Small intestine (tissue), 16 donors: ENCODE data around the gene OR1M1. TPM values are rescaled to one million over a fixed set of nuclear protein-coding genes. Genes with fewer than 3 reads are reported as not detected.

Experiments used
- DNase-seq, 2 donors: peaks; one replicate each; pipeline versions ENCODE4 v3.0.0 to v3.0.0-alpha.2; 2013
- FAIRE-seq: peaks from 2 replicates; lab custom pipeline; 2012; peaks lifted over from hg19 to GRCh38; lab: Jason Lieb, UNC
- H3K27ac ChIP-seq, 3 donors: one replicate each; pipeline ENCODE4 v1.5.1; 2013; ENCODE audit warnings: low read length in 2 of 3, mild to moderate bottlenecking in 2 of 3, control low read depth in 1 of 3, inconsistent platforms in 1 of 3, low read depth in 1 of 3, moderate library complexity in 1 of 3
- H3K27me3 ChIP-seq, 3 donors: one replicate each; pipeline ENCODE4 v1.6.1; 2013; ENCODE audit warnings: low read length in 3 of 3, inconsistent platforms in 1 of 3; ENCODE audit not compliant: control insufficient read depth in 3 of 3, insufficient read depth in 3 of 3
- H3K36me3 ChIP-seq, 3 donors: one replicate each; pipeline ENCODE4 v1.6.1; 2013; ENCODE audit warnings: low read length in 3 of 3, inconsistent platforms in 1 of 3, low read depth in 1 of 3, mild to moderate bottlenecking in 1 of 3, moderate library complexity in 1 of 3; ENCODE audit not compliant: control insufficient read depth in 3 of 3, insufficient read depth in 2 of 3
- H3K4me1 ChIP-seq, 3 donors: one replicate each; pipeline ENCODE4 v1.6.1; 2013; ENCODE audit warnings: low read length in 2 of 3, inconsistent platforms in 1 of 3, low read depth in 1 of 3, mild to moderate bottlenecking in 1 of 3, moderate library complexity in 1 of 3; ENCODE audit not compliant: control insufficient read depth in 3 of 3, insufficient read depth in 2 of 3
- H3K4me3 ChIP-seq, 3 donors: one replicate each; pipeline ENCODE4 v1.5.1; 2013; ENCODE audit warnings: low read length in 3 of 3, control low read depth in 1 of 3, inconsistent platforms in 1 of 3, low read depth in 1 of 3, mild to moderate bottlenecking in 1 of 3, moderate library complexity in 1 of 3
- H3K9me3 ChIP-seq, 2 donors: one replicate each; pipeline ENCODE4 v1.6.1; 2013; ENCODE audit warnings: low read depth in 1 of 2, low read length in 1 of 2; ENCODE audit not compliant: control insufficient read depth in 2 of 2, insufficient read depth in 1 of 2
- WGBS, 3 donors: extraction: QIAGEN DNeasy Blood & Tissue Kit; methylation state at CpG; one replicate each; pipeline ENCODE4 v1.1.7; 2013; 5-methylcytosine and 5-hydroxymethylcytosine counted together
- long read RNA-seq, 10 donors: transcript quantifications; one replicate each; lab custom pipeline, GENCODE V29; 2026
- polyA plus RNA-seq, 4 donors: library from polyadenylated mRNA; stranded (reverse) in 3 of 4; unstranded in 1 of 4; fragments of 200-250 nt in 3 of 4; fragments of 120-200 nt in 1 of 4; gene quantifications; one replicate each; pipeline versions ENCODE4 v1.2.1 to v1.2.3, GENCODE V29; 2013
- donor health status: healthy with polysubstance abuse.
- donor health status: control.
- donor health status: control.
- donor health status: Bipolar disorder and iron deficiency.
- donor health status: healthy.

OR1M1 gene, protein sequence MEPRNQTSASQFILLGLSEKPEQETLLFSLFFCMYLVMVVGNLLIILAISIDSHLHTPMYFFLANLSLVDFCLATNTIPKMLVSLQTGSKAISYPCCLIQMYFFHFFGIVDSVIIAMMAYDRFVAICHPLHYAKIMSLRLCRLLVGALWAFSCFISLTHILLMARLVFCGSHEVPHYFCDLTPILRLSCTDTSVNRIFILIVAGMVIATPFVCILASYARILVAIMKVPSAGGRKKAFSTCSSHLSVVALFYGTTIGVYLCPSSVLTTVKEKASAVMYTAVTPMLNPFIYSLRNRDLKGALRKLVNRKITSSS
- not detected for polyA plus RNA-seq
- long read RNA-seq, donor 1 = 0 reads
- long read RNA-seq, donor 2 = 0 reads
- long read RNA-seq, donor 3 = 0 reads
- long read RNA-seq, donor 4 = 0 reads
- long read RNA-seq, donor 5 = 0 reads
- long read RNA-seq, donor 6 = 0 reads
- long read RNA-seq, donor 7 = 0 reads
- long read RNA-seq, donor 8 = 0 reads
- long read RNA-seq, donor 9 = 0 reads
- long read RNA-seq, donor 10 = 0 reads

DNA sequence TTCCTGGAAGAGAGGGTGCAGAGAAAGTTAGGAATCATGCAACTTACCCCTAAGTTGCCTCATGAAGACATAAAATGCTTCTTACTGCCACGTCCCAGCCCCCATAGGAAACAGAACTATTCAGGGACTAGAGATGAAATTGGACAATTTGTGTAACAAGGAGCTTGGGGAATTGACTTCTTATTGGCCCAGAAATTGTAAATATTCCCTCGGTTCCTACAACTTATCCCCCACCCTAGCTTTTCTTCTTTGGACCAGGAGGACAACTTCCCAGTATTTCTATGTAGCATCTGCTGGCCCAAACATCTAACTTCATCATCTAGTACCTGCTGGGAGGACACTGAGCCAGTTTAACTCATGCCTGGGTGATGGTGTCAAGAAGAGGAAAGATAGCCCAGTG is at the start of gene OR1M1:
Gene OR1M1 (plus strand): TSS at position 301 of the 400 bp plus-strand sequence. CDS start 6,184 bp downstream, outside the sequence.
- 42 to 60% (median 58%) methylated on average over 2 of the region's 2 CpGs for WGBS, 3 donors
- no peak within 1 kb of the TSS for H3K27ac ChIP-seq
- FAIRE-seq (no peak), DNase-seq (no peak)
- no peaks in the 10 kb centered on the region for H3K9me3 ChIP-seq
- H3K36me3 ChIP-seq = no peaks in the 10 kb centered on the region
- no peaks in the 10 kb centered on the region for H3K4me1 ChIP-seq
- H3K4me3 ChIP-seq = no peak within 1 kb of the TSS
- no peaks in the 10 kb centered on the region for H3K27me3 ChIP-seq

DNA sequence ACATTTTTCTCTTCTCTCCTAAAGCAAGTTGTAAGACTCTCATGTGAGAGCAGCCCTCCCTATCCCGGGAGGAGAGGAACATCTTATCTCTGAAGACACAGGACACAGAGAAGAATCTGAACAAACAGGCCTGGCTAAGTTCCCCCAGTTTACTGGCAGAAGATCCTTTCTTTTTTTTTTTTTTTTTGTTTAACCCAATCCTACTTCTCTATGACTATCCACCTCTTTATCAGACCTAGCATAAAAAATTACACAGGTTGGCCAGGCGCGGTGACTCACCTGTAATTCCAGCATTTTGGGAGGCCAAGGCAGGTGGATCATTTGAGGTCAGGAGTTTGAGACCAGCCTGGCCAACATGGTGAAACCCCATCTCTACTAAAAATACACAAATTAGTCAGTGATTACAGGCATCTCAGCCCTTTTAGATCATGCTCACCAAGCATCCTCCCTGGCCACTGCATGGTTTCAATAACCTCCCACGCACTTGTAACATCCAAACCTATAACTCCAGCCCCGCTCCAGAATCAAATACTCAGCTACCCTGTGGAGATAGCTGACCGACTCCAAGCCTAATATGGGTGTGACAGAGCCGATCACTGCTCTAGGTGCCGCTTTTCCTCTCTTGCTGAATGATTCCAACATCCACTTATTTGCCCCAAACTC is 49.3 kb upstream of the OR1M1 start:
- no peaks in the 10 kb centered on the region for H3K9me3 ChIP-seq
- 67 to 79% (median 73%) methylated on average over 8 of the region's 8 CpGs for WGBS, 3 donors
- H3K4me1 ChIP-seq = no peaks in the 10 kb centered on the region
- H3K36me3 ChIP-seq = no peaks in the 10 kb centered on the region
- peaks cover 0 to 3% (median 0%) of the 10 kb centered on the region in 3 donors for H3K27me3 ChIP-seq
- no peak overlapping the region for H3K27ac ChIP-seq
- no peak overlapping the region for H3K4me3 ChIP-seq
- FAIRE-seq (no peak), DNase-seq (no peak)

DNA sequence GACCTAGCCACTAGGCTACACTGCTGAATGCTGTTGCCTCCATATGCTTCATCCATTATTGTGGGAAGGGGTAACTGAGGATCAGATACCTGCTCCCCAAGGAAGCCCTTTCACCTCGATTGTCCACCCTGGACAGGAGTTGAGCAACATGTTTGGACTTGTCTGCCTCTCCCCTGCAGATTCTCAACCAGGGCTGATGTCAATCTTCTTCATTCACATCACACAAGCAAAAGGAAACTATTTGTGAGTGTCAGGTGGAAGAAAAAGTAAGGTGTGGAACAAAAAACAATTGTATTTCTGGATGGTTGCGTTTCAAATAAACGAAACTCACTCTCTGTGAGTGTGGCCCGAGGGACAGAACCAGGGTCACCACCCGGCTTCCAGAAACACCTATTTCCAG is 47.1 kb upstream of the OR1M1 start:
- 58 to 75% (median 60%) methylated on average over 5 of the region's 5 CpGs for WGBS, 3 donors
- FAIRE-seq = no peak

DNA sequence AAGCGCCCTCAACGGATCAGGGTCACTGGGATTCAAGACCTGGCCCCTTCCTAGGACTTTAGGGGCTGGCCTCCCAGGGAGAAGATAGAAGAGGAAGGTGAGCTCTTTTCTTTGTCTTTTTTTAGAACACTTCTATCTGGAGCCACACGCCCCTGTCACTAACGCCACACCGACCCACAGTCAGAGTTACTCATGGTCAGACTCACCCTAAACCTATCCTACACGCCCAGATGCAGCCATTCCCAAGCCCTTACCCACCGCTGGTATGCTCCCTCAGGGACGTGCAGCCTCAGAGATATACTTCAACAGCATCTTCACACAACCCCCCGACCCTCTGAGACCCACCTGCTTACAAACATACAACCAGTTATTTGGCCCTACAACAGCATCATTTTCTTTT is 46.7 kb upstream of the OR1M1 start:
- WGBS, 3 donors = 61 to 69% (median 66%) methylated on average over 9 of the region's 9 CpGs
- FAIRE-seq = no peak

More for the DNA sequence above, 47.1 kb upstream of the OR1M1 start:
- H3K9me3 ChIP-seq = no peaks in the 10 kb centered on the region
- H3K27ac ChIP-seq = no peak overlapping the region
- H3K4me1 ChIP-seq = no peaks in the 10 kb centered on the region
- H3K4me3 ChIP-seq = no peak overlapping the region
- no peaks in the 10 kb centered on the region for H3K36me3 ChIP-seq
- no peak for DNase-seq
- H3K27me3 ChIP-seq = no peaks in the 10 kb centered on the region

DNA sequence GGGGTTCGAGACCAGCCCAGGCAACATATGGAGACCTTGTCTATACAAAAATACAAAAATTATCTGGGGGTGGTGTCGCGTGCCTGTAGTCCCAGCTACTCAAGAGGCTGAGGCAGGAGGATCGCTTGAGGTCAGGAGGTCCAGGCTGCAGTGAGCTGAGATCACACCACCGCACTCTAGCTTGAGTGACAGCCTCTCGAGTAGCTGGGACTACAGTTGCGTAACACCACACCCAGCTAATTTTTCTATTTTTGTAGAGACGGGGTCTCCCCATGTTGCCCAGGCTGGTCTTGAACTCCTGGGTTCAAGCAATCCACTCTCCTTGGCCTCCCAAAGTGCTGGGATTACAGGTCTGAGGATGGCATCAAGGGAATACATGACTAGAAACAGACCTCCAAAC is 45.8 kb upstream of the OR1M1 start:
- FAIRE-seq (no peak), DNase-seq (no peak)
- Histone ChIP-seq H3K4me3 (no peak overlapping the region), H3K36me3 (no peaks in the 10 kb centered on the region), H3K9me3 (no peaks in the 10 kb centered on the region), H3K4me1 (no peaks in the 10 kb centered on the region), H3K27ac (no peak overlapping the region), H3K27me3 (no peaks in the 10 kb centered on the region)
- 86 to 89% (median 88%) methylated on average over 8 of the region's 8 CpGs for WGBS, 3 donors

More for the DNA sequence above, 46.7 kb upstream of the OR1M1 start:
- Histone ChIP-seq H3K36me3 (no peaks in the 10 kb centered on the region), H3K4me3 (no peak overlapping the region), H3K27ac (no peak overlapping the region), H3K27me3 (no peaks in the 10 kb centered on the region), H3K9me3 (no peaks in the 10 kb centered on the region), H3K4me1 (no peaks in the 10 kb centered on the region)
- DNase-seq = no peak

DNA sequence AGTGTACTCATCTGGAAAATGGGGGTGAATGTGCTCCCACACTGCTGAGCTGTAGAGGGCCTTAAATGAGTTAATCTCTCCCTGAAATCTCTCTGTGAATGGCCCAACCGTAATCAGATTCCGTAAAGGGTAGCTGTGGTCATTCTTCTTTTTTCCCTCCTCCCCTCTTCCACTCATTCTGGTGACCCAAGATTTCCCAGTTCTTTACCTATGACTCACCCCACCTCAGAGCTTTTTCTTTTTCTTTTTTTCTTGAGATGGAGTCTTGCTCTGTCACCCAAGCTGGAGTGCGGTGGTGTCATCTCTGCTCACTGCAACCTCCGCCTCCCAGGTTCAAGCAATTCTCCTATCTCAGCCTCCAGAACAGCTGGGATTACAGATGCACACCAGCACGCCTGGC is 43.3 kb upstream of the OR1M1 start:
- Histone ChIP-seq H3K4me1 (no peaks in the 10 kb centered on the region), H3K36me3 (no peaks in the 10 kb centered on the region), H3K4me3 (no peak overlapping the region), H3K27ac (no peak overlapping the region), H3K27me3 (no peaks in the 10 kb centered on the region), H3K9me3 (no peaks in the 10 kb centered on the region)
- DNase-seq (no peak), FAIRE-seq (no peak)
- 89 to 93% (median 90%) methylated on average over 5 of the region's 5 CpGs for WGBS, 3 donors

DNA sequence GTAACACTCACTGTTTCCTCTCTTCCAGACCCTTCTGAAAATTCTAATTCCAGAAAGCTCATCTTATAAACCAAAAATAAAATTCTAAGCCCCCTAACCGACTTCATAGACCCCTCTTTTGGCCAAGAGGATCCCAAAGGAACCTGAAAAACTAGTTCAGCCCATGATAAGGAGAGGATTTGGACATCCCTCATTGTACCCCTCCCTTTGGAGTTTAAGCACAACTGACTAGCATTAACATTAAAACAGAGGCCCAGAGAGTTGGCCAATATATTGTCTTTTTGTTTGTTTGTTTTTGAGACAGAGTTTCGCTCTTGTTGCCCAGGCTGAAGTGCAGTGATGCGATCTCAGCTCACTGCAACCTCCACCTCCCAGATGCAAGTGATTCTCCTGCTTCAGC is 42.4 kb upstream of the OR1M1 start:
- no peaks in the 10 kb centered on the region for H3K9me3 ChIP-seq
- WGBS, 3 donors = 65 to 70% (median 68%) methylated on average over 3 of the region's 3 CpGs
- no peaks in the 10 kb centered on the region for H3K36me3 ChIP-seq
- H3K4me3 ChIP-seq = no peak overlapping the region
- no peak for FAIRE-seq
- no peaks in the 10 kb centered on the region for H3K27me3 ChIP-seq
- no peak for DNase-seq
- H3K4me1 ChIP-seq = no peaks in the 10 kb centered on the region
- no peak overlapping the region for H3K27ac ChIP-seq

DNA sequence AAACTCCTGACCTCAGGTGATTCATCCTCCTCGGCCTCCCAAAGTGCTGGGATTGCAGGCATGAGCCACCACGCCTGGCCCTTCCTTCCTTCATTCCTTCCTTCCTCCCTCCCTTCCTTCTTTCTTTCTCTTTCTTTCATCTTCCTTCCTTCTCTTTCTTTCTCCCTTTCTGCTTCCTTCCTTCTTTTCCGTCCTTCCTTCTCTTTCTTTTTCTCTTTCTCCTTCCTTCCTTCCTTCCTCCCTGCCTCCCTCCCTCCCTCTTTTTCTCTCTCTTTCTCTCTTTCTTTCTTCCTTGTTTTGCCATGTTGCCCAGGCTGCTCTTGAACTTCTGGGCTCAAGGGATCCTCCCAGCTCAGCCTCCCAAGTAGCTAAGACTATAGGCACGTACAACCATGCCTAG is 40.2 kb upstream of the OR1M1 start:
- no peak overlapping the region for H3K4me3 ChIP-seq
- DNase-seq = no peak
- no peaks in the 10 kb centered on the region for H3K9me3 ChIP-seq
- H3K36me3 ChIP-seq = no peaks in the 10 kb centered on the region
- WGBS, 3 donors = 55 to 78% (median 61%) methylated on average over 4 of the region's 4 CpGs
- H3K27me3 ChIP-seq = no peaks in the 10 kb centered on the region
- no peak for FAIRE-seq
- no peak overlapping the region for H3K27ac ChIP-seq
- no peaks in the 10 kb centered on the region for H3K4me1 ChIP-seq
